H7 (cell line): ENCODE results near the gene CYP27A1. TPM values are rescaled to one million over a fixed set of nuclear protein-coding genes. Genes with fewer than 3 reads are reported as not detected.
A peak's percentile ranks its signal among the peaks of the same experiment; 100 is the strongest.

ENCODE experiments used
- DNase-seq: peaks from one replicate; pipeline ENCODE4 v3.0.0; 2012
- H3K27me3 ChIP-seq: 2 replicates; pipeline ENCODE4 v1.6.0; 2011; ENCODE audit warnings: mild to moderate bottlenecking, low read length; ENCODE audit not compliant: control insufficient read depth, insufficient read depth
- H3K36me3 ChIP-seq: replicated peaks from 2 replicates; pipeline ENCODE4 v1.5.1; 2011; ENCODE audit warnings: low read length; ENCODE audit not compliant: control insufficient read depth, insufficient read depth
- H3K4me3 ChIP-seq: 2 replicates; pipeline ENCODE4 v1.5.1; 2011; ENCODE audit warnings: low read depth, mild to moderate bottlenecking, control low read depth, low read length, moderate library complexity; ENCODE audit not compliant: insufficient read depth
- total RNA-seq: library from RNA; depleted of rRNA; stranded (reverse); fragments of >200 nt; shearing (Covaris generic); gene quantifications from 2 replicates; pipeline ENCODE4 v1.2.3, GENCODE V29; 2014

Gene CYP27A1
- total RNA-seq, 1 experiment from 2014 or later, result 14.3 TPM

DNA sequence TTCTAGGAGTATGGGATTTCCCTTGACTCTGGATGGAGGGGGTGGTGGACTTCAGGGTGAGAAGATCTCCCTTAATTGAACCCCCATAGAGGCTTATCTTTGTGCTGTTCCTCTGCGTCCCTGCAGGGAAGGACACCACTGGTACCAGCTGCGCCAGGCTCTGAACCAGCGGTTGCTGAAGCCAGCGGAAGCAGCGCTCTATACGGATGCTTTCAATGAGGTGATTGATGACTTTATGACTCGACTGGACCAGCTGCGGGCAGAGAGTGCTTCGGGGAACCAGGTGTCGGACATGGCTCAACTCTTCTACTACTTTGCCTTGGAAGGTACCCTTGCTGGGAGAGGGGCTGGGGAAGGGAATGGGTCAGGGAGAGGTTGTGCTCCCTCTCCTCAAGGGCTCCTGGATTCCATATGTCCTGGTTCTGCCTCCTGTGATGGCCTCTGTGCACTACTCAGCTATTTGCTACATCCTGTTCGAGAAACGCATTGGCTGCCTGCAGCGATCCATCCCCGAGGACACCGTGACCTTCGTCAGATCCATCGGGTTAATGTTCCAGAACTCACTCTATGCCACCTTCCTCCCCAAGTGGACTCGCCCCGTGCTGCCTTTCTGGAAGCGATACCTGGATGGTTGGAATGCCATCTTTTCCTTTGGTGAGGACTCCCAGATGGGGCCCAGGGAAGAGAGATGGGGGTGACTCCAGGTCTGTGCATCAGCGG, 30.3 kb downstream of the CYP27A1 start:
- H3K4me3 ChIP-seq, result no peak overlapping the region
- peak; percentile 17 for DNase-seq

GRCh38 chr2:218812861-218813260, 30.9 kb downstream of the CYP27A1 start:
- H3K36me3 ChIP-seq, result no peaks in the 10 kb centered on the region
- no peak overlapping the region for H3K4me3 ChIP-seq
- H3K27me3 ChIP-seq, result no peaks in the 10 kb centered on the region
- DNase-seq, result no peak

More for the DNA sequence above, 30.3 kb downstream of the CYP27A1 start:
- Histone ChIP-seq H3K27me3 (no peaks in the 10 kb centered on the region), H3K36me3 (no peaks in the 10 kb centered on the region)

DNA sequence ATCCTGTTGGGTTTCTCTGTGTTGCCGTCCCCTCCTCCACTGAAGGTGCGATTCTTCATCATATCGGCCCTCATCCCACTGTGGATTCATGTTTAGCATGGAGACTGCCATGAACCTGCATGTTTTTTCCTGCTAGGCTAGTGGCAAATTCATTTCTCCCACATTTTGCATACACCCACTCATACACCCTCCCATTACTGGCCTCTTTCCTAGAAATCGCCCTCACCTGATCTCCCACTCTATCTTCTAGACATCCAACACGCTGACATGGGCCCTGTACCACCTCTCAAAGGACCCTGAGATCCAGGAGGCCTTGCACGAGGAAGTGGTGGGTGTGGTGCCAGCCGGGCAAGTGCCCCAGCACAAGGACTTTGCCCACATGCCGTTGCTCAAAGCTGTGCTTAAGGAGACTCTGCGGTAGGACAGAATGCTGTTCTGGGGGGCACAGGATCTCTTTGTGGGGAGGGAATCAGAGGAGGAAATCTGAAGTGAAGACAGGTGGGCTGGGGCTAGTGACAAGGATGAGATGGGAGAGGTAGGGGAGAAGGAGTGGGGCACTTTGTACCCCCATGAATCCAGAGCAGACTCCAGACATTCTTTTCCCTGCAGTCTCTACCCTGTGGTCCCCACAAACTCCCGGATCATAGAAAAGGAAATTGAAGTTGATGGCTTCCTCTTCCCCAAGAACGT, 32.0 kb downstream of the CYP27A1 start:
- Histone ChIP-seq H3K27me3 (no peaks in the 10 kb centered on the region), H3K36me3 (no peaks in the 10 kb centered on the region), H3K4me3 (no peak overlapping the region)
- peak; percentile 16 for DNase-seq

- Histone ChIP-seq H3K27me3 (no peaks in the 10 kb centered on the region), H3K4me3 (no peak overlapping the region), H3K36me3 (no peaks in the 10 kb centered on the region)
- DNase-seq, result peak; percentile 8
These were observed 32.7 kb downstream of the CYP27A1 start for GRCh38 chr2:218814540-218815243.

DNA sequence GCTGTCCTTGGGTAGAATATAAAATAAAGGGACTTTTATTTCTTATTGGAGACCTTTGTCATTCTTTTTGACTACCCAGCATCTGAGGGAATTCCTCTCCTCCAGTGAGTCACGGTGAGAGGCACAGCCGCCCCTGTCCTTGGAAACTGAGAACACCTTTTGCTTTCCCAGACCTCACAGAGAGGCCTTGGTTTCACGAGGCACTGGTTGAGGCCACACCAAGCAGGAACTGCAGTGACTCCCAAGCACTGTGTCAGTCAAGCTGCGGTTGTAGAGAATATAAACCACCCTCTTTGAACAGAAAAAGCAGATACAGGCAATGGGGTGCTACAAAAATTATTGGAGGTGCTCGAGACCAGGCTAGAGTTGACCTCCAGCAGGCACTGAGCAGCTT, 33.3 kb downstream of the CYP27A1 start:
- Histone ChIP-seq H3K27me3 (no peaks in the 10 kb centered on the region), H3K36me3 (no peaks in the 10 kb centered on the region), H3K4me3 (no peak overlapping the region)
- DNase-seq, result no peak

DNA sequence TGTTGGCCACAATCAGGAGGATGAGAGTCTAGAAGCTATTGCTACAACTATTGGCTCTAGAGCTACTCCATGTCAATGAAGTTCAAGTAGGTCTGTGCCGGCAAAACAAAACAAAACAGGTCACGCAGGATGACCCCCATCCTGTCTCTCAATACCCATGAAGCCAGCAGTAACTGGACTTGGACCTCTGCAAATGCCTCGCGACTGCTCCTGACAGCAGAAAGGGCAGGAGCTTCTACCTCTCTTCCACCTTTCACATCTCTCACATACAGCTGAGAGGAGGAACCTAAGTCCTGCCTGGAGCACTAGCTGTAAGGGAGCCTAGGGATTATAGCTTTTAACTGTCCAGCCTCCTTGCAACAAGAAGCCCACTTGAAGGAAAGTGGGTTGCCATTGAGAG, 33.7 kb downstream of the CYP27A1 start:
- Histone ChIP-seq H3K4me3 (no peak overlapping the region), H3K27me3 (no peaks in the 10 kb centered on the region), H3K36me3 (no peaks in the 10 kb centered on the region)
- peak; percentile 5 for DNase-seq

- H3K36me3 ChIP-seq, result no peaks in the 10 kb centered on the region
- no peak overlapping the region for H3K4me3 ChIP-seq
- peak; percentile 13 for DNase-seq
- no peaks in the 10 kb centered on the region for H3K27me3 ChIP-seq
These were observed 34.6 kb downstream of the CYP27A1 start for GRCh38 chr2:218816561-218817011.

GRCh38 chr2:218819093-218819492, 37.1 kb downstream of the CYP27A1 start:
- no peaks in the 10 kb centered on the region for H3K36me3 ChIP-seq
- no peak overlapping the region for H3K4me3 ChIP-seq
- no peak for DNase-seq
- no peaks in the 10 kb centered on the region; the same call in 1 of the 2 replicates for H3K27me3 ChIP-seq

DNA sequence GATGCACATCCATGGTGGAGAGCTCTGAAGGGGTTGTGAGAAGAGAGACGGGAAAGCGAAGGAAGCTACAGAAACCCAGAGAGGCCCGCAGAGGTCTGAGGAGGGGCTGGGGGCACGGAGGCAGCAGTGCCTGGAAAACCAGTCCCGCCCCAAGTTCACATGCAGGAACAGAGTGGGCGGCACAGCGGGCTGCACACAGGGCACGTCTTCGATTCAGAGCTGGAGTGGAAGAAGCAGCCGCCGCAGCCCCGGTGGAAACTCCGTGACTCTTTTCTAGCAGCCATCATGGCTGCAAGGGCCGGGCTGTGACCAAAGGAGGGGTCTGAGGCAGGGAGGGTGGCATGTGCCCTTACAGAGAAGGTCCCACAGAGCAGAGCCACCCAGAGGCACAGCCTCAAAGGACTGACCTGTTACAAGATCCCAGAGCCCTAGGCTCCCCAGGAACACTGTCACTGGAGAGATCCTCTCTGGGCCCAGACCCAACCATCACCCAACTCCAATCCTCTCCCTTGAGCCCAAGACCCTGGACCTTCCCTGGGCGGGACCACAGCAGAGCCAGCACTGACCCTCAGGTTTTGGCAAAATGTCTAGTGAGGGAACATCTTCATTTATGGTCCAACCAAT, 38.9 kb downstream of the CYP27A1 start:
- no peak for DNase-seq
- Histone ChIP-seq H3K4me3 (no peak overlapping the region), H3K27me3 (no peaks in the 10 kb centered on the region; the same call in 1 of the 2 replicates), H3K36me3 (no peaks in the 10 kb centered on the region)

GRCh38 chr2:218821605-218822211, 39.8 kb downstream of the CYP27A1 start:
- no peak overlapping the region for H3K4me3 ChIP-seq
- no peaks in the 10 kb centered on the region for H3K36me3 ChIP-seq
- no peaks in the 10 kb centered on the region; the same call in 1 of the 2 replicates for H3K27me3 ChIP-seq
- no peak for DNase-seq

GRCh38 chr2:218822622-218823021, 40.7 kb downstream of the CYP27A1 start:
- DNase-seq, result no peak
- no peaks in the 10 kb centered on the region; the same call in 1 of the 2 replicates for H3K27me3 ChIP-seq
- H3K36me3 ChIP-seq, result no peaks in the 10 kb centered on the region
- no peak overlapping the region for H3K4me3 ChIP-seq

- no peaks in the 10 kb centered on the region; the same call in 1 of the 2 replicates for H3K27me3 ChIP-seq
- no peak overlapping the region for H3K4me3 ChIP-seq
These were observed 41.4 kb downstream of the CYP27A1 start for GRCh38 chr2:218823196-218823855.

DNA sequence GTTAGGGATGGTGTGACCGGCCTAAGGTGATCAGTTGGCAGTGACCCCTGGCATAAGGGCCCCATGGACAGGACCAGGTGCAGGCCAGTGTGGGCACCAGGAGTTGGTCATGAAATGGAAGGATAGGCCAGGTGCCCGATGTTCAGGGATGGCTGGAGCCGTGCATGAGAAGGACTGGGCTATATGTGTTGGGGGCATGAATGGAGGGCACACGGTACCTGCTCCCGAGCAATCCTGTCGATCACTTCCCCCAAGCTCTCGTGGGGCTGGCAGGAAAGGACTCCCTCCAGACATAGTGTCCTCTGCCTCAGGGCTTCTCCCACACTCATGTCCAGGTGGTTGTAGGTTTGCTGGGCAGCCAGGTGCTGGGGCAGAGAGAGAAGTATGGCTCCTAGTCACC, 42.1 kb downstream of the CYP27A1 start:
- Histone ChIP-seq H3K4me3 (no peak overlapping the region), H3K27me3 (no peaks in the 10 kb centered on the region; the same call in 1 of the 2 replicates), H3K36me3 (no peaks in the 10 kb centered on the region)
- DNase-seq, result no peak

More at GRCh38 chr2:218823196-218823855, 41.4 kb downstream of the CYP27A1 start:
- no peak for DNase-seq
- no peaks in the 10 kb centered on the region for H3K36me3 ChIP-seq
